B cell (primary cell): ENCODE results near the gene PTRH2.

ENCODE experiments used
- EZH2 ChIP-seq: IDR thresholded peaks from 2 replicates; pipeline ENCODE4 v1.6.1; 2012; ENCODE audit warnings: borderline replicate concordance, low read depth, mild to moderate bottlenecking, moderate library complexity, low read length; ENCODE audit not compliant: insufficient read depth, poor library complexity, severe bottlenecking
- TF ChIP-seq, protein P1 (sequence below): fragments of 200-600 bp; IDR thresholded peaks from one replicate; pipeline ENCODE4 v1.8.0; 2022; ENCODE audit warnings: antibody characterized with exemption, mild to moderate bottlenecking

DNA sequence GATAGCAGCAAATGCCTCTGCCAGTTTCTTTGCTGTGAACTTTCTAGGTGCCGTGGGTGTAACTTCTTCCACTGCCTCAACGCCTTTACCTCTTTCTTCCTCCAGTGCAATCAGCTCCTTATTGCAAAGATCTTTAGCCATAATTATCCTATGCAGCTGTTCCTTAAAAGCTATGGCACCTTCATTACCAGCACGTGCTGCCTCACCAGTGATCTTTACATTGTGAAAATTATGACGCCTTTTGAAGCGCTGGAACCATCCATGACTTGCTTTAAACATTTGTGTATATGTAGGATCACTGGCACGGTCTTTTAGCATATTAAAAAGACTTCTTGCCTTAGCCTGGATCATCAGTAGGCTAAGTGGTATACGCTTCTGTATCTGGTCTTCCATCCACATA lies 8.0 kb downstream of the PTRH2 start:
- TF ChIP-seq, protein P1, sequence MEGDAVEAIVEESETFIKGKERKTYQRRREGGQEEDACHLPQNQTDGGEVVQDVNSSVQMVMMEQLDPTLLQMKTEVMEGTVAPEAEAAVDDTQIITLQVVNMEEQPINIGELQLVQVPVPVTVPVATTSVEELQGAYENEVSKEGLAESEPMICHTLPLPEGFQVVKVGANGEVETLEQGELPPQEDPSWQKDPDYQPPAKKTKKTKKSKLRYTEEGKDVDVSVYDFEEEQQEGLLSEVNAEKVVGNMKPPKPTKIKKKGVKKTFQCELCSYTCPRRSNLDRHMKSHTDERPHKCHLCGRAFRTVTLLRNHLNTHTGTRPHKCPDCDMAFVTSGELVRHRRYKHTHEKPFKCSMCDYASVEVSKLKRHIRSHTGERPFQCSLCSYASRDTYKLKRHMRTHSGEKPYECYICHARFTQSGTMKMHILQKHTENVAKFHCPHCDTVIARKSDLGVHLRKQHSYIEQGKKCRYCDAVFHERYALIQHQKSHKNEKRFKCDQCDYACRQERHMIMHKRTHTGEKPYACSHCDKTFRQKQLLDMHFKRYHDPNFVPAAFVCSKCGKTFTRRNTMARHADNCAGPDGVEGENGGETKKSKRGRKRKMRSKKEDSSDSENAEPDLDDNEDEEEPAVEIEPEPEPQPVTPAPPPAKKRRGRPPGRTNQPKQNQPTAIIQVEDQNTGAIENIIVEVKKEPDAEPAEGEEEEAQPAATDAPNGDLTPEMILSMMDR = no peak
- TF ChIP-seq EZH2 = no peak
